Stimulated activated CD4-positive, alpha-beta T cell treated with anti-CD3 and anti-CD28 coated beads, Interleukin-12 subunit alpha, Interleukin-12 subunit beta, amount 100 ng/mL, for 24 hours (primary cell): Measurements from ENCODE around the gene TENM3.
A peak's percentile ranks its signal among the peaks of the same experiment; 100 is the strongest.

Source experiments
- DNase-seq, 2 experiments: peaks; one replicate each; pipeline ENCODE4 v3.0.0-alpha.2; 2020; ENCODE audit warnings: low read depth in 2 of 2

The TENM3 gene

GRCh38 chr4:182770259-182770995, 527.2 kb downstream of the TENM3 start:
- no peak for DNase-seq

- no peak for DNase-seq
These were observed 527.9 kb downstream of the TENM3 start for GRCh38 chr4:182770996-182771514.

- DNase-seq = no peak
These were observed 531.9 kb downstream of the TENM3 start for GRCh38 chr4:182775075-182775474.

GRCh38 chr4:182776376-182777105, 533.3 kb downstream of the TENM3 start:
- no peak for DNase-seq

GRCh38 chr4:182778222-182778982, 535.2 kb downstream of the TENM3 start:
- no peak for DNase-seq

GRCh38 chr4:182786991-182787390, 543.8 kb downstream of the TENM3 start:
- no peak for DNase-seq

GRCh38 chr4:182788201-182788600, 545.0 kb downstream of the TENM3 start:
- DNase-seq = no peak

GRCh38 chr4:182789529-182789928, 546.3 kb downstream of the TENM3 start:
- DNase-seq = no peak

GRCh38 chr4:182795446-182796238, 552.4 kb downstream of the TENM3 start:
- DNase-seq = no peak

GRCh38 chr4:182799515-182800215, 556.5 kb downstream of the TENM3 start:
- no peak for DNase-seq

GRCh38 chr4:182800216-182800515, 557.0 kb downstream of the TENM3 start:
- no peak for DNase-seq

- DNase-seq = no peak
These were observed 558.4 kb downstream of the TENM3 start for GRCh38 chr4:182801636-182802035.

GRCh38 chr4:182802621-182803020, 559.4 kb downstream of the TENM3 start:
- DNase-seq = no peak

- no peak for DNase-seq
These were observed 560.0 kb downstream of the TENM3 start for GRCh38 chr4:182803235-182803634.

GRCh38 chr4:182804131-182804530, 560.9 kb downstream of the TENM3 start:
- no peak for DNase-seq

GRCh38 chr4:182805321-182805720, 562.1 kb downstream of the TENM3 start:
- DNase-seq = no peak

- DNase-seq = no peak
These were observed 562.5 kb downstream of the TENM3 start for GRCh38 chr4:182805750-182806149.

GRCh38 chr4:182806259-182807252, 563.4 kb downstream of the TENM3 start:
- DNase-seq = peak; percentile 35 to 65

- no peak for DNase-seq
These were observed 564.1 kb downstream of the TENM3 start for GRCh38 chr4:182807346-182807745.
